Stimulated activated CD8-positive, alpha-beta memory T cell treated with anti-CD3 and anti-CD28 coated beads, Interleukin-4, amount 100 ng/mL, for 4 hours (primary cell): Measurements from ENCODE around the gene KRT4.
"Not testable (repeated sequence)": the region's sequence is repeated elsewhere in the genome, so short reads cannot be mapped to it uniquely, and the experiment has no call there.

ENCODE experiments used
- DNase-seq, 2 donors: peaks; one replicate each; pipeline ENCODE4 v3.0.0-alpha.2; 2020; ENCODE audit warnings: low read depth in 2 of 2, low spot score in 1 of 2

Gene KRT4

DNA sequence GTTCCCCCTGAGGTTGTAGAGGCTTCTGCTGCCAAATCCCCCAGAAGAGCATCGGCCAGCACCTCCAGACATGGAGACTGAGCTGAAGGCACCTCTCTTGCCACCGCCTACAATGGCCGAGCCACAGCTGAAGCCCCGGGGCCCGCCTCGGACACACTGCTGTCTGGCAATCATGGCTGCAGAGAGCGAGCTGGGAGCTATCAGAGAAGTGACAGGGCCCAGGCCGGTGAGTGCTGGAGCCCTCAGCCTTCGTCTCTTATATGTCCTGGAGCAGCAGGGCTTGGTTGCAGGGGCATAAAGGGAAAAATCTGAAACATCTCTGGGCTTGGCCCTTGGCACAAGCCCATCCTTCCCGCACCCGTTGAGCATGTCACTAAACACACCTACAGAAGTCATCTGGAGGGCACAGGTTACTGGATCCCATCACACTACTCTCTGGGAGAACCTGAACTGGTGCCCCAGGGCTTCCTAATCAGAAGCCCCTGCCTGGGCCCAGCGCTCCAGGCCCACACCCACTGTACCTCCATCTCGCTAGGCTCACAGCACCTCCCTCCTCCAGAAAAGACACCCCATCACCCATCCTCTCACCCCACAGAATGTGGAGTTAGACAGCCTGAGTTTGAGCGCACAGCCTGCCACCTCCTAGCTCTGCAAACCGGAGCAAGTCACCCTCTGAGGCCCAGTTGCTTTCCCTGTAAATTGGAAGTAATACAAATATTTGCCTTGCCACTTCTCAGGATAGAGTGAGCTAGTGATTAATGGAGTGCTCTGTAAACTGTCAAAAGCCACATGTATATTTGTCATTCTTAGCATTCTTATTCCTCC is at the start of gene KRT4:
Gene KRT4 (minus strand): TSS at position 232 of the 825 bp plus-strand sequence. CDS start 58 bp downstream, at position 174.
- DNase-seq: no peak

DNA sequence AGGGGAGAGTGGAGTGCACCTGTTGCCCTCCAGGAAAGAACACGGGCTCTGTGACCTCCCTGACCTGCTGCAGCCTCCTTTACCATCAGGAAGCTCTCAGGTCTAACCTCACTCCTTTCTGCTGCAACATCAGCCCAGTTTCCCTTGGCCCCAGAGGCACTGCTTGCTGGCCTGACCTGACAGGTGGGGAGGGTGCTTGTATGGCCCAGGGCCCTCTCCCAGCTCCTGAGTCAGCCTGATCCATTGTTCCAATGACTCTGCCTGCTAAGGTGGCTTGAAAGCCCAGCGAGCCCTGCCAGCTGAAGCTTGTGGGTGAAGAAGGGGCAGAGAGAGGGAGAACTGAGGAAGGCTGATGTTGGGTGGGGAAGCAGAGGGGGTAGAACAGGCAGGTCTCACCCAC is 48.1 kb upstream of the KRT4 start:
- DNase-seq: no peak

DNA sequence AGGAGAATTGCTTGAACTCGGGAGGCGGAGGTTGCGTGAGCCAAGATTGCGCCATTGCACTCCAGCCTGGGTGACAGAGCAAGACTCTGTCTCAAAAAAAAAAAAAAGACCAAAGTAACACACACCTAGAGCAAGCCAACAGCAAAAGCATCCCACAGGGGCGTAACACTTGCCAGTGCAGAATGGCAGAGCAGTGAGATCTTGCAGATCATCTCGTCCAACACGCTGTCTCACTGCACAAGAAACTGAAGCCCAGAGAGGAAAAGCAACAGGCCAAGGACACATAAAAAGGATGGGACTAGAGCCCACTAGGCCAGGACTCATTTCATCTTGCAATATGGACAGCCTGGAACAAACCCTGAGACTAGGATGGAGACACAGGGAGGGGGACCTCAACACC is 47.6 kb upstream of the KRT4 start:
- DNase-seq: no peak

DNA sequence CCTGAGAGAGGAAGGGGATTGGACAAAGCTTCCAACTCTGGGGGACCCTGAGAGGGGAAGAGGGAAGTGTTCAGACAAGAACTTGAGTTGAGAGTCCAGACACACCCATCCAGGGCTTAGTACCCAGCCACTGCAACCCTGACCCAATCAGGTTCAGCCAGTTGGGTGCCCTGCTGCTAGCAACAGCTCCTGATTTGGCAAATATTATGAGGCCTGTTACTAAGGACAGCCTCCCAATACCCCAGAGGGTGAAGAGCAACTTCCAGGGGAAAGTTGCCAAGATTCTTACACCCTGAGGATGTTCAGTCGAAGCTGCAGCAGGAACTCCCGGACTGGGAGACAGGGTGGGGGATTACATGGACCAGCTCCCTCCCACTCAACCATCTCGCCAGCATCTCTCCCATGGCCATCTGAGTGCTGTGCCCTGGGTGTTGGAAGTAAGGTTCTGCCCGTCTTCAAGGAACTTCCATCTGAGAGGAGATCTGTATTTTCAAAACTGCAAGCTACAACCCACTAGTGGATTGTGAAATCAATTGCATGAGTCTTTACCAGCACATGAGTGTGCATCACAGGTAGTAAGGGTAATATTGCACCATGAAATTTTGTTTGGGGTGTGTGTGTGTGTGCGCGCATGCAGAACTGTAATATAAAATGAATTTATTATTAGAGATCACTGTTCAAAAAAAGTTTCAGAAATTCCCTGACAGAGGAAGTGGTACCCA is 46.3 kb upstream of the KRT4 start:
- no peak for DNase-seq

DNA sequence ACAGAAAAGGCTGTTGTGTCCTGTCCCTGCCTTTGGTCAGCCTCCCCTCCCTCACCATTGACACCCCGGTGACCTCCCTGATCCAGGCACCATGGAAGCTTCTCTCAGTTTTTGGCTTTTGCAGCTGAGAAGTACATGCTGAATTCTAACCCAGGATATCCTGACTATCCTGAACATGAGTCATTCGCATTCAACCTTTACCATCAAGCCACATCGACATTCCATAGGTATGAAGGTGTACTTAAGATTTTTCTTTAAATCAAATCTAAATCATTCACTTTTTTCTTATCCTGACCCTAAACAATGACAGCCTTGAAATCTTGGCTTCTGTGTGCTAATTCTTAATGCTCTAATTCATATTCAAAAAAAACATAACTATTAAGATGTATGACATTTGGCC is 43.6 kb upstream of the KRT4 start:
- DNase-seq: no peak

DNA sequence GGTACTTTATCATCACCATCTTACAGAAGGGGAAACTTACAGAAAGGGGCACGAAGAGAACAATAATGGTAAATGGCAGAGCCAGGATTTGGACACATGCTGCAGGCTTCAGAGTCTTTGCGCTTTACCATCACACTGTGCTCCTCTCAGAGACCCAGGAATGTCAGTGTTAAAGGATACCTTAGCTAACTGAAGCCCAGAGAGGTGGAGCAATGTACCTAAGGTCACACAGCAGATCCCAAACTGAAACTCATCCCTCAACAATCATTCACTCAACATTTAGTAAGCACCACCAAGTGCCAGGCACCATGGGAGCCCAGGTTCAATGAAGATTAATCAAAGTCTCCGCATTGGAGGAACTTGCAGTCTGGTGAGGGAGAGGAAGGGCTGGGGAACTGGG is 42.9 kb upstream of the KRT4 start:
- no peak for DNase-seq

DNA sequence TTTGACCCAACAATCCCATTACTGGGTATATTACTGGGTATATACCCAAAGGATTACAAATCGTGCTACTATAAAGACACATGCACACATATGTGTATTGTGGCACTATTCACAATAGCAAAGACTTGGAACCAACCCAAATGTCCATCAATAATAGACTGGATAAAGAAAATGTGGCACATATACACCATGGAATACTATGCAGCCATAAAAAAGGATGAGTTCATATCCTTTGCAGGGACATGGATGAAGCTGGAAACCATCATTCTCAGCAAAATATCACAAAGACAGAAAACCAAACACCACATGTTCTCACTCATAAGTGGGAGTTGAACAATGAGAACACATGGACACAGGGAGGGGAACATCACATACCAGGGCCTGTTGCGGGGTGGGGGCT is 42.2 kb upstream of the KRT4 start:
- not testable (repeated sequence) for DNase-seq

DNA sequence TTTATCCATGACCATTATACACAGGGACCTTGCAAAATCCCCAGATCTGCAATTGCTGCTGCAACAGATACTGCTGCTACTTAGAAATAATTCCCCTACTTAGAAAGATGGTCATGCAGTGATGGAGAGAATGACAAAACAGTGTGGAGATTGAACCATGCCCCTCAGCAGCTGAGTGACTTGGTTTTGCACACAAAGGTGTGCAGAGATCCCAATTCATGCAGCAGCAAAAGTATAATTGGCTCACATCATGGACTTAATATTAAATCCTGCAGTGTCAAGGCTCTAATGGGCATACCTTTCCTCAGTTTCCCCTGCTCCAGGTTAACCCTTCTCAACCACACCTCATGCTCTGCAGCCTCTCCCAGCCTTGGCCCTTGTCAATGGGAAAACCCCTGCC is 37.9 kb upstream of the KRT4 start:
- DNase-seq: no peak

DNA sequence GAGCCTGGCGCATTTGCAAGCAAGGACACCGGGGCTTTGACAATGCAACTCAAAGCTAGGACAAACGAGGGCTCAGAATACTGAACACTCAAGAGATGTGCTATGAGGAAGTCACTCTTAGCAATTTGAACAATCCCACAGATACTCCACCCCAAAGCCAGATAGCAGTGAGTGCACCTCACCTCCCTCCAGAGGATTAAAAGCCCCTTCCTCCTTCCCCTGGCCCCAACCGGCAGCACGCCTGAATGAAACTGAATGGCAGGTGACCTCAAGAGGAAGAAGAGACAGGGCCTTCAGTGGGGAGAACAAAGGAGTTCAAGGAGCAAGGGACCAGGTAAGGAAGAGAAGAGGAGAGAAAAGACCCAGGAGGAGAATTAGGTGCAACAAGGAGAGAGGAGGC is 36.8 kb upstream of the KRT4 start:
- DNase-seq: no peak

DNA sequence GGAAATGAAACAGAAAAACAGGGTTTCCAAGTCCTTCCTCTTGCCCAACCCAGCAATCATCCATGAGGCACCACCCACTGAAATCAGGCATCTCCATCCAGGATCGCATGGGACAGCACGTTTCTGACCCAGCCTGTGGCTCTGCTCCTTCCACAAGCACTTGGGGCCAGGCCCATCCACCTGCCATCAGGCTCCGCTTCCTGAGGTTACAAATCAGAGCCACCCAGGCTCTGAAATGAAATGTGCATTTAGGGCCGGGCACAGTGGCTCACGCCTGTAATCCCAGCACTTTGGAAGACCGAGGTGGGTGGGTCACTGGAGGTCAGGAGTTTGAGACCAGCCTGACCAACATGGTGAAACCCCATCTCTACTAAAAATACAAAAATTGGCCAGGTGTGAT is 35.6 kb upstream of the KRT4 start:
- DNase-seq: no peak

DNA sequence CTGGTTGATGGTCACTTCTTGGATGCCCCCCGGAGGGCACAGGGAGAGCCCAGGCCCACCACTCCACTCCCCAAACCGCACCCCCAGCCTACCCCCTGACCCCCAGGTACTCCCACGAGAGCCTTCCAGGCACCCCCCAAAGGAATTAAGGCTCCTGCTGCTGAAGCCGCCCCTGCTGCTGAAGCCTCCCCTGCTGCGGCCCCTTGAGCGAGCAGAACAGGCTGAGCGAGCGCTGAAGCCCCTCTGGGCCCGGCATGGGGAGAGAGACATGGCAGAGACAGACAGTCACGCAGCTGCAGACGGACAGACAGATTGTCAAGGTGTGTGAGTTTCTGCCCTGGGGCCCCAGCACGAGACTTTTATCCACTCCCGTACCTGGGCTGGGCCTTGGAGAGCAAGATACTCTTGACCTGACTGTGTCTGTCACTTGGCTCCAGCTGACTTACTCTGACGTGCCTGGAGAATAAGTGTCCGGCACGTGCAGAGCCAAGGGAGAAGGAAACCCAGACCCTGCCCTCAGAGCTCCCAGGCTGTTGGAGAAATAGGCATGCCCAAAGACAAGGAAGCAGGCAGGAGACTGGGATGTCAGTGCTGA is 34.8 kb upstream of the KRT4 start, which contains the start of gene KRT78:
Gene KRT78 (minus strand): TSS at position 334 of the 595 bp plus-strand sequence. CDS start 64 bp downstream, at position 270.
- no peak for DNase-seq

DNA sequence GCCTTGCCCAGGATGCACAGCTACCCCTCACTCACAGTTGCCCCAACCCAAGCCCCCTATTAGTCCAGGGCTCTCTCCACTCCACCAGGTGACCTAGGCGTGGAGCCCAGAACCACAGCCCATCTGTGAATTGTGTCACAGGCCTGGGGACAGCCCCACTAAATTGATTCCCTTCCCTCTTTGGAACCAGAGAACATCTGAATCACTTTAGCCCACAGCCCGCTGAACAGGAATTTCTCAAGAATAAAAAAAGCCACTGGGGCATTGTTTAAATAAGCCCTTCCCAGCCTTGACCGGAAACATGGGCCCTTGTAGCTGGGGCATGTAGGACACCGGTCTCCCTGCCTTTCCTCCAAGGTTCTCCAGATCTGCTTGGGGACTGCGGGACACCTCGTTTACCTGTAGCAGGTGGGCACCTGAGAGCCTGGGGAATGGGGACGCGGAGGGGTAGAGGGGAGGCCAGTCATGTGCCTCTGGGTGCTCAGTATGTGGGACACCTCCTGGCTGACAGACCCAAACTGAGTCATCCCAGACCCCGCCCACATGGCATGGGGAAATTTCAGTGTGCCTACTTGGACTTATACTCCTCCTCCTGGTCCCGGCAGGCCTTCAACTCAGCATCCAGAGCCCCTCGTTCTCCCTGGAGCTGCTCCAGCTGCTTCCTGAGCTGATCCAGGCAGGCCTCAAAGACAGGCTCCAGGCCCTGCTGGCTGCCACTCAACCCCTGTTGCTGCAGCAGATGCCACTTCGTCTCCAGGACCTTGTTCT is 33.6 kb upstream of the KRT4 start:
- no peak for DNase-seq

DNA sequence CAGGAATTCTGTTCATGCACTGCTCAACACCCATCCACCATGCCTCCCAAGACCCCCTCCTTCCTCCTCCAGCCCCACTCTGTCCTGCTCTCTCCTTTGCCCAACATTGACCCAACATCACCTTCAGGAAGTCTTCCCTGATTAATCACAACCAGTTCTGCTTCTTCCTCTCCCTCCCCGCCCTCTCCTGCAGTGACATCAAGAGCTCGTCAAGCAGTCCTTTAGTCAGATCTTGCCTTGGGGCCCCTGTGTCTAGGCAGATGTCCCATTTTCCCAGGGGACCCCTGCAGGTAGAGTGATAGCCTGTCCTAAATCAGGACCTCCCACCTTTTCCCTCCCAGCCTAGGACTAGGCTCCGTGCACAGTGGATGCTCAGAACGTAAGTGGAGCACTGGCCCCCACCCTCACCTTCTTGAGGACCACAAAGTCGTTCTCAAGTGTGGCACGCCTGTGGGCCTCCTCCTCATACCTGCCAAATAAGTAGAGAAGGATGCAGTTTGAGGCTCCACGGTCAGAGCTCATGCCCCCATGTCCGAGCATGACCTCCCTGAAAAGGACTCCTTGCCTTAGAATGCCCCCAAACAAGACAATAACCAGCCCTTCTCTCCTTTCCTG is 32.5 kb upstream of the KRT4 start:
- no peak for DNase-seq

DNA sequence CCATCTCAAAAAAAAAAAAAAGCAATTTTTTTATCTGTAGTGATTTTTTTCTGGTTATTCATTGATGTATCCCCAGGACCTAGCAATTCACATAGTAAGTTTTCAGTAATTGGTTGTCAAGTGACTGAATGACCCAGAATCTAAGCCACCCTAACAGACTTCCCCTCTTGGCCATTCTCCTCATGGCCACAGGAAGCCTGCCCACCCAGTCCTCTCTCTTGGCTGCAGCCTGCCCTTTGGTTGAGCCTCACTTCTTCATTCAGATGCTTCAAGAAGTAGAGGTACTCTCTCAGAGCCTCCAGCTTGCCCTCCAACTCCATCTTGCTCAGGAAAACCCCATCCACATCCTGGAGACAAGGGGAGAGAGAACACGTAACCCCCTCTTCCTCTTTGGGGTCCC is 32.0 kb upstream of the KRT4 start:
- DNase-seq: no peak

DNA sequence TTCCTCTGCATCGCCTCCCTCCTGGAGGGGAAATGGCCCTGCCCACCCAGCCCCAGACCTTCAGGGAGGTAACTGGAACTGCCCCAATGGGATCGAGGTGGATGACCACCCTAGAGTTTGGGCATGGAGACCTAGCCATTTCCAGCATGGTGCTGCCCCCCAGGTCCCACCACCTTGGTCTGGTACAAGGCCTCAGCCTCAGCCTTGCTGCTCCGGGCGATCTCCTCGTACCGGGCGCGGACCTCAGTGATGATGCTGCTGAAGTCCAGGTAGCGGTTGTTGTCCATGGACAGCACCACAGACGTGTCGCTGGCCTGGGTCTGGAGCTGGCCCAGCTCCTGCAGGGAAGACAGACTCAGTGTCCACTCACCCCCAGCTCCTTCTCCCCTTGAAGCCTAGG is 30.5 kb upstream of the KRT4 start:
- DNase-seq: no peak

DNA sequence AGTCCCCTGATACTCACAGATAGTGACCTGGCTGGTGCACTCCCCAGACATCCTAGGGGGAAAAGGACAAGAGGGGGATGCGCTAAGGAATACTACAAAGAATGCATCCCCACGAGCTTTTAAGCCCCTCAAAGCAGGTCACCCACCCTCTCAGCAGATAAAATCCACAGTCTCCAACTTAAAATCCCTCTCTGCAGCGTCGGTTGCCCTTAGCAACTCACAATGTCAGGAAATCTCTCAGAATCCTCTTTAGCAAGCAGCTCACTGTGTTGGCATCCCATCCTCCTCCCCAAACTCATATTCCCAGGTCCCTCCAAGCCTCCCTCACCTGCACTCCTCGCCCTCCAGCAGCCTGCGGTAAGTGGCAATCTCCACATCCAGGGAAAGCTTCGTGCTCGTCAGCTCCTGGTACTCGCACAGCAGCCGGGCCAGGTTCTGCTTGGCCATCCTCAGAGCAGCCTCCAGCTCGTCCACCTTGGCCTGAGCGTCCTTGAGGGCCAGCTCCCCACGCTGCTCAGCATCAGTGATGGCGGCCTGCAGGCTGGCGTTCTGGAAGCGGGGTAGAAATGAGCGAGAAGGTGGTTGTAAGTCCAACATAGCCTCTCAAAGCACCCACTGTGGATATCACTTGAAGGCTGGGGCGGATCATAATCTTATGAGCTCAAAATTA is 25.7 kb upstream of the KRT4 start:
- DNase-seq: no peak

DNA sequence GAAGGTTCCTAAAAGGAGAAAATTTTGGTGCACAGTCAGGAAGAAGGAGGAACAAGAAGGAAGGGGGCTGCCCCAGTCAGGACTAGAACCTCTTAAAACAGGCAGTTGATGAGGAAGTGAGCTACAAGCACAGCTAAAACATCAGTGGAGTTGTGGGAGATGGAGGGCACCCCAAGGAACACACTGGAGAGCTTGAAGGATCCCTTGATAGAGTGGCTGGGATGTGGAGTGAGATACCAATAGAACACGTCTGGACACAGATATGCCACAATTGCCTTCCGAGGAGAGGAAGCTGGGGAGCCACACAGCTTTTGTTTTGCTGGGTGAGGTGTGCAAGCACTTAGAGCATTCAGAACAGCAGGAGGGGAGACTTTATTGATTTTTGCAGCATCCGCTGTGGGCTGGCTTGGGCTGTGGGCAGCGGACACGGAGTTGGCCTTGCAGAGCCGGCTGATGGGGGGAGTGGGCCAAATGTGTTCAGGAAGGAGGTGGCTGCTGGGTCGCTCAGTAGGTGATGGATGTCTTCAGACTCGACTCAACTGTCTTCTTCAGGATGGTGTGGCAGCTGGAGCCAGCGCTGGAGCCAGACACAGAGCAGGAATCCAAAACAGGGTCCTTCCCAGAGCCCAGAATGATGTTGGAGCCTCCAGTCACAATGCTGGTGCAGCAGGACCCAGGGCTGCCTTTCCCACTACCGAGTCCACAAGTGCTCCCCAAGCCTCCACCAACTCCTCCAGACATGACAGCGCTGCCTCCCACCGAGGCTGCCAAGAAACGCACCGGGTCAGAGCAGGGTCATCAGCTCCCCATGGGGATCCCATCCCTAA is 24.9 kb upstream of the KRT4 start:
- DNase-seq: no peak

DNA sequence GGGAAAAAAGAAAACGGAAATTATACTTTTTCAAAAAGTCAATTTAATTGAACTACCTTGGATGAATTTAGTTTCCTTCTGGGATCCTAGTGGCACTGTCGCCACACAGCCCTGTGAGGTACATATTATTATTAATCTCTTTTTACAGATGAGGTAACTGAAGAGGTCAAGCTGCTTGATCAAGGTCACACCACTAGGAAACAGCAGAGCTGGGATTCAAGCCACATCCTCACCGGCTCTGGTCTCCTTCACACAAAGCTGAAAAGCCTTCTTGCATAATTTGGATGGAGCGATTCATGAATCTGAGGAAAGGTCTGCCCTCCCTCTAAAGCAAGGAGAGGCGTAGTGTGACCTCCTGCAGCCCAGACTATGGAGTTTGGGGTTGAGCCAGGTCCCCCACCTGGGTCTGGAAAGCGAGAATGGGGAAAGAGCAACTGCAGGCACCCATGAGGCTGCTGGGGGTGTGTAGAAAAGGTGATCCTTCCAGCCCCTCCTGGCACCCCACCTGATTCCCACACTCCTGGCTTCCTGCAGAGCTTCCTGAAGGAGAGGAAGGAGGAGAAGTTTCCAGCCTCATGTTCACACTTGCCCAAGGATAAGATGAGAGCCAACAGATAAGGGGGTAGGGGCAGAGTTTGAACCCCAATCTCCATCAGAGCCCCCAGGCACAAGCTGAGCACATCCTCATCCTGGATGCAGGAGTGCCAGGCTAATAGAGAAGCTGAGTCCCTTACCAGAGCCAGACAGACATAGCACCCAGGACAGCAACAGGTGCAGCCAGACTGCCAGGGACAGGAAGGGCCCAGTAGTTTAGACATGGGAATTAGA is 24.1 kb upstream of the KRT4 start:
- DNase-seq: no peak

DNA sequence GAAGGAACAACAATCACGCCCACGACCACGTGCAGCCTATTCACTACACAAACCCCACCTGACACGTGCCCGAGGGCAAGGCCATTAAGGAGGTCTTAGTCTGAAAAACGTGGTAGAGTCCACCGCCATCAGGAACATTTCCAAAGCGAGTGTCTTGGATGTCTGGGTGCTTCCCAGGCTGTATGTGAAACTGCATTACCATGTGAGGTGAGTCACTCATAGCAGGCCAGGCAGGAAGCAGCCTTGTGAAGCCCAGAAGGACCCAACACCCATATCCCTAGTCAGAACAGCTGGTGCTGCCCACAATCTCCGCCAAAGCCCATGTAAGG is 23.5 kb upstream of the KRT4 start:
- no peak for DNase-seq
